Tibial artery (tissue), 4 donors: ENCODE data around the gene MXD4.

Experiments used
- DNase-seq, 2 donors: peaks; one replicate each; pipeline ENCODE4 v3.0.0-alpha.2; 2019
- H3K27ac ChIP-seq, 2 donors: fragments of 200-600 bp; sonication (generic) in 1 of 2; 1 replicate in 1 of 2; 2 replicates in 1 of 2; pipeline ENCODE4 v1.5.1; 2018 to 2019; ENCODE audit warnings: mild to moderate bottlenecking in 1 of 2
- H3K27me3 ChIP-seq, 2 donors: fragments of 200-600 bp; sonication (generic) in 1 of 2; one replicate each; pipeline versions ENCODE4 v1.5.1 to v1.6.0; 2016 to 2019
- H3K36me3 ChIP-seq, 3 donors: fragments of 200-600 bp; sonication (generic) in 2 of 3; one replicate each; pipeline ENCODE4 v1.5.1; 2016 to 2019; ENCODE audit warnings: mild to moderate bottlenecking in 2 of 3
- H3K4me1 ChIP-seq, 4 donors: fragments of 200-600 bp; sonication (generic) in 2 of 4; 1 replicate in 3 of 4; 2 replicates in 1 of 4; pipeline ENCODE4 v1.5.1; 2016 to 2019
- H3K4me3 ChIP-seq, 2 donors: fragments of 200-600 bp; sonication (generic) in 1 of 2; 1 replicate in 1 of 2; 2 replicates in 1 of 2; pipeline ENCODE4 v1.5.1; 2018 to 2019; ENCODE audit warnings: mild to moderate bottlenecking in 2 of 2
- H3K9me3 ChIP-seq, 3 donors: fragments of 200-600 bp; sonication (generic) in 1 of 3; one replicate each; pipeline ENCODE4 v1.5.1; 2016 to 2019
- intact Hi-C: fragments of 100-400 bp; cut with DNase I; formaldehyde crosslinking; loops from one replicate; pipeline ENCODE4 v1.15.0; 2023; ENCODE audit warnings: low total_unique reads
- TF ChIP-seq, protein P1 (sequence below), 2 experiments: fragments of 200-600 bp in 1 of 2; fragments of 450-650 bp in 1 of 2; IDR thresholded peaks; one replicate each; pipeline ENCODE4 v1.5.1; 2017 to 2019; ENCODE audit warnings: antibody characterized with exemption in 2 of 2, mild to moderate bottlenecking in 1 of 2, moderate library complexity in 1 of 2

MXD4 gene

DNA sequence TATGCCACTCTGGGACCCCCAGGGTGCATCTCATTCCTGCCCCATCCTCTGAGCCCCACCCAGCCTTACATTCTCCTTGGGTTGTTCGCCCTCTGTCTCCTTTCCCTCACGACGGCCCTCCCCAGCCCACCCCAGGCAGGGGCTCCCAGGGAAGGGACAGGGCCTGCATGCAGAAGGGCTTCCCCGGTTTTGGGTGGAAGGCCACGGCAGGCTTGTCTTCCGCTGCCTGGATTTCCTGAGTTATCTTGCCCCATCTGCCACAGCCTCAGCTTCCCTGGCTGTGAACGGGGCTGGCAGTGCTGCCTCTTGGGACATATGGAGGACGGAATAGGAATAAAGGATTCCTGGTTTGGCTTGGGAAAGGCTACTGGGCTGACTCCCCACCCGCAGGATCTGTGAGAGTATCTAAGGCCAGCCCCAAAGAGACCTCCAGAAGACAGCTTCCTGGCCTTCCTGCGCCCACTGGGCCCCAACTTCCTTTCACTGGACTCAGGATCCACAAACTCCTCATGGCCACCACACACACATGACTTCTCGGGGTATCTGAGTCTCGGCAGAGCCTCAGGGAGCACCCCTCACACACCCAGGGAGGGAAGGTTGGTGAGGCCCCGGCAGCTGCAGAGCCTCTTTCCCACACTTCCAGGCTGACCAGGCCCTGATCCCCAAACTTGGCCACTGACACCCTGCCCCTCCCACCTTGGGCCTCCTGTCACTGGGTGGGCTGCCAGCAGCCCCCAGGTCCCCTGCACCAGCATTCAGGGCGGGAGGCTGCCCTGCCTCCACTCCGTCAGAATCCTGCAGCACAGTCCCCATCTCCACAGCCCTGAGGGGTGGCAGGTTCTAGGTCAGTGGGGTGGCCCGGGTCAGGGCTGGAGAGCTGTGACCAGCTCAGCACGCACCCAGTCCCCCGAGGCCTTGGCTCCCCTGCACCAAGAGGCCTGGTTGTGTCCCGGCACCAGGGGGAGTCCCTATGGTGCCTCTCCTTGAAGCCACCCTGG lies 3.5 kb upstream of the MXD4 start:
- Histone ChIP-seq H3K4me3 (no peak overlapping the region), H3K27ac (peak overlapping the region; percentile 59 to 77), H3K9me3 (no peaks in the 10 kb centered on the region), H3K4me1 (peaks cover 0 to 47% (median 26%) of the 10 kb centered on the region in 4 donors), H3K36me3 (peaks cover 0 to 3% (median 0%) of the 10 kb centered on the region in 3 donors), H3K27me3 (peaks cover 0 to 3% of the 10 kb centered on the region in 2 donors)
- TF ChIP-seq, protein P1, sequence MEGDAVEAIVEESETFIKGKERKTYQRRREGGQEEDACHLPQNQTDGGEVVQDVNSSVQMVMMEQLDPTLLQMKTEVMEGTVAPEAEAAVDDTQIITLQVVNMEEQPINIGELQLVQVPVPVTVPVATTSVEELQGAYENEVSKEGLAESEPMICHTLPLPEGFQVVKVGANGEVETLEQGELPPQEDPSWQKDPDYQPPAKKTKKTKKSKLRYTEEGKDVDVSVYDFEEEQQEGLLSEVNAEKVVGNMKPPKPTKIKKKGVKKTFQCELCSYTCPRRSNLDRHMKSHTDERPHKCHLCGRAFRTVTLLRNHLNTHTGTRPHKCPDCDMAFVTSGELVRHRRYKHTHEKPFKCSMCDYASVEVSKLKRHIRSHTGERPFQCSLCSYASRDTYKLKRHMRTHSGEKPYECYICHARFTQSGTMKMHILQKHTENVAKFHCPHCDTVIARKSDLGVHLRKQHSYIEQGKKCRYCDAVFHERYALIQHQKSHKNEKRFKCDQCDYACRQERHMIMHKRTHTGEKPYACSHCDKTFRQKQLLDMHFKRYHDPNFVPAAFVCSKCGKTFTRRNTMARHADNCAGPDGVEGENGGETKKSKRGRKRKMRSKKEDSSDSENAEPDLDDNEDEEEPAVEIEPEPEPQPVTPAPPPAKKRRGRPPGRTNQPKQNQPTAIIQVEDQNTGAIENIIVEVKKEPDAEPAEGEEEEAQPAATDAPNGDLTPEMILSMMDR (IDR thresholded peaks at IDR 0.05) = no peak
- intact Hi-C loops = loop anchor here (10.0 kb wide), 1 partner anchor 261 kb away; the partner anchor contains the start of gene NELFA
- DNase-seq = no peak

DNA sequence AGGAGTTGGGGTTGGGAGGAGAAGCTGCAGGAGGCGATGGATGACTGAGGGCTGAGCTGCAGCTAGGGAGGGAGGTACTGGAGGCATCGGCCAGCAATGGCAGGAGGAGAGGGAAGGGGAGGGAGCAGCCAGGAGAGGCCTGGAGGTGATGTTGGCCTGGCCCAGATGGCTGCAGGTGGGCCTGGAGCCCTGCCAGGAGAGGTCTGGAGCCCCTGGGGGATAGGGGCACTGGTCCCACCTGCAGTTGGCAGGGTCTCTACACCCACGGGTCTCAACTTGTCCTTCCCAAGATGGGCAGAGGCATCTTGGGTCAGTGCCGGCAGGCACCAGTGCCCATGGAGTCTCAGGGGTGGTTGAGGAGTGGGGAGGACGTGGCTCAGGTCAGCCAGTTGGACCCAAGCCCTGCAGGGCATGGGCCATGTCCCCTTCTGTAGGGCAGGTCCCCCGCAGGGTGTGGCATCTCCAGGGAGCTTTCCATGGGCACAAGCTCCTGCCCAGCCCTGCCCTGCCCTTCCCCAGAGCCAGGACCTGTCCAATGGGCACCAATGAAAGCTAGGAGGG lies 2.7 kb upstream of the MXD4 start:
- DNase-seq = no peak
- intact Hi-C loops = loop anchor here (10.0 kb wide), 1 partner anchor 260 kb away; the partner anchor contains the start of gene NELFA
- peaks cover under 1 to 56% (median 35%) of the 10 kb centered on the region in 4 donors for H3K4me1 ChIP-seq

DNA sequence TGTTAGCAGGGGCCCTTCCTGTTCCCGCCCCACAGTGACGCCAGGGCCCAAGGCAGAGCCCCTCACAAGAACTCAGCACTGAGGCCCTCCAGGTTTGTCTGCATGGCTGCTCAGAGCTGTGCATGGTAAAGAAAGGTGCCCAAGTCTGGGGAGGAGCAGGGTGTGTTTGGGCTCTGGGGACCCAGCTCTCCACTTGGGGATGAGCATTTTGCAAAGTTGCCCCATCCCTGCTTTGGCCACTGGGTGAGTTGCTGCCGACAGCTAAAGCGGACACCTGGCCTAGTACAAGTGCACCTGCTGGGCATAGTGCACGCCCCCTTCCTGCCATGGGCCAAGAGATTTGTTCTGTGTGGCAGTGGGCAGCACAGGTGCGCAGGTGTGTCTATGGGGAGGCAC lies 2.0 kb upstream of the MXD4 start:
- Histone ChIP-seq H3K9me3 (no peaks in the 10 kb centered on the region), H3K4me1 (peaks cover 3 to 62% (median 41%) of the 10 kb centered on the region in 4 donors), H3K27me3 (peaks cover 0 to 3% of the 10 kb centered on the region in 2 donors), H3K36me3 (peaks cover 0 to under 1% (median 0%) of the 10 kb centered on the region in 3 donors), H3K27ac (no peak overlapping the region), H3K4me3 (no peak overlapping the region)
- TF ChIP-seq, protein P1 (IDR thresholded peaks at IDR 0.05) = no peak
- intact Hi-C loops = loop anchor here (10.0 kb wide), 1 partner anchor 259 kb away; the partner anchor contains the start of gene NELFA
- peak in 1 of 2 donors; percentile 66 for DNase-seq

More for the DNA sequence above, 2.7 kb upstream of the MXD4 start:
- Histone ChIP-seq H3K4me3 (no peak overlapping the region), H3K9me3 (no peaks in the 10 kb centered on the region), H3K27me3 (peaks cover 0 to 3% of the 10 kb centered on the region in 2 donors), H3K27ac (no peak overlapping the region), H3K36me3 (no peaks in the 10 kb centered on the region)
- TF ChIP-seq, protein P1 (IDR thresholded peaks at IDR 0.05) = no peak

DNA sequence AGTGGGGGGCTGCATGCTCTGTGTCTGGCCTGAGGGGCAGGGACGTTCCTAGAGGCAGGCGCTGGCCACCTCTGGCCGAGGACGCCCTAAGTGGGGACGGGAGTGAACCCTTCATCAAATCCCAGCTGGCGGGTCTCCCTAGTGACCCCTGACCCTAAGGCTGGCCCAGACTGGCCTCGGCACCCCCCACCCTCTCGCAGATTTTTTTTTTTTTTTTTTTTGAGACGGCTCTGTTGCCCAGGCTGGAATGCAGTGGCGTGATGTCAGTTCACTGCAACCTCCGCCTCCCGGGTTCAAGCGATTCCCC lies 988 bp upstream of the MXD4 start:
- H3K36me3 ChIP-seq = peaks cover 0 to 4% (median 4%) of the 10 kb centered on the region in 3 donors
- intact Hi-C loops = loop anchor here (10.0 kb wide), 1 partner anchor 258 kb away; the partner anchor contains the start of gene NELFA
- H3K4me1 ChIP-seq = peaks cover 3 to 72% (median 51%) of the 10 kb centered on the region in 4 donors
- H3K9me3 ChIP-seq = no peaks in the 10 kb centered on the region
- H3K27me3 ChIP-seq = peaks cover 0 to 3% of the 10 kb centered on the region in 2 donors
- H3K4me3 ChIP-seq = peak overlapping the region; percentile 57 to 74
- no peak for DNase-seq
- peak overlapping the region; percentile 92 to 94 for H3K27ac ChIP-seq
- TF ChIP-seq, protein P1 (IDR thresholded peaks at IDR 0.05) = no peak

DNA sequence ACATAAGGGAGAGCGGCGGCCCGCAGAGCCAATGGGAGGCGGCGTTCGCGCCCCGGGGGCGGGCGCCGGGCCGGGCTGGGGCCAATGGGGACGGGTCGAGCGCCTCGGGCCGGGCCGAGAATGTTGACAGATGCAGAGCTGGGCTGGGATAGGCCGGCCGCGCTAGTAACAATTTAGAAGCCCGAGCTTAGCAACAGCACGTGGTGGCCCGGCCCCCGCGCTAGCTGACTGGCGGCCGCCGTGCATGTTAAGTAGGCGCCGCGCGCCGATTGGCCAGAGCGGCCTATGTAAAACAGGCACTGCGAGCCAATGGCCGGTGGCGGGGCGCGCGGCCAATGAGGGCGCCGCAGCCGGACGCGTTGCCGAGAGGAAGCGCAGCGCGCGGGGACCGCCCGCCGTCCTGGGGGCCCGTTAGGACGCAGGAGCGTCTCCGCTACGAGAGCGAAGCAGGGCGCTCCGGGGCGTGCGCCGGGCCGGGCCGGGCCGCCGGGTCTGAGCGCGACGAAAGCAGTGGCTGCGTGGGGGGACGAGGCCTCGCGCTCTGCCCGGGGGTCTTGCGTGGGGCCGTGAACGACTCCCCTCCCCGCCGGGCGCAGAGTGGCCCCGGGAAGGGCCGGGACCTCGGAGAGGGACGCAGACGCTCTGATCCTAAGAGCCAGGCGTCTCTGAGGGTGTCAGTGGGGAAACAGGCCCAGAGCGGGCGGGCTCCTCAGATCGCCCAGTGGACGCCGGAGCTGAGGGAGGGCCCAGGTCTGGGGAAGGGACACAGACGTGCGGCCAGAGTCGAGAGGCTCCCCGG lies 435 bp upstream of the MXD4 start:
- H3K27ac ChIP-seq = peak overlapping the region; percentile 92 to 95
- peak overlapping the region; percentile 93 to 95 for H3K4me3 ChIP-seq
- DNase-seq = peak; percentile 100
- no peaks in the 10 kb centered on the region for H3K9me3 ChIP-seq
- intact Hi-C loops = loop anchor here (10.0 kb wide), 1 partner anchor 258 kb away; the partner anchor contains the start of gene NELFA
- TF ChIP-seq, protein P1 (IDR thresholded peaks at IDR 0.05) = peak in 1 of 2 experiments; percentile 8
- H3K36me3 ChIP-seq = peaks cover 0 to 9% (median 4%) of the 10 kb centered on the region in 3 donors
- peaks cover 0 to 3% of the 10 kb centered on the region in 2 donors for H3K27me3 ChIP-seq
- H3K4me1 ChIP-seq = peaks cover 3 to 74% (median 56%) of the 10 kb centered on the region in 4 donors
